WTC11 (cell line): Measurements from ENCODE around the gene GALT. TPM values are rescaled to one million over a fixed set of nuclear protein-coding genes. Genes with fewer than 3 reads are reported as not detected.

Experiments used
- ATAC-seq: fragments of 200-7000 bp; cut with Tn5 transposase; 2 replicates; pipeline ENCODE4 v1.10.0; 2021; ENCODE audit warnings: mild to moderate bottlenecking, moderate library complexity
- CTCF ChIA-PET: fragments of 300-600 bp; sonication (Branson Sonifier 250); formaldehyde crosslinking; loops from one replicate; lab custom pipeline; 2021; ENCODE audit warnings: antibody characterized with exemption; lab: Charles Lee
- POLR2A ChIA-PET: fragments of 350-600 bp; sonication (Branson Sonifier 250); formaldehyde crosslinking; loops from one replicate; lab custom pipeline; 2021; ENCODE audit warnings: antibody characterized with exemption; lab: Charles Lee
- DNase-seq: peaks from one replicate; pipeline ENCODE4 v3.0.0; 2021; ENCODE audit warnings: low spot score
- H3K27ac Mint-ChIP-seq: 2 replicates; pipeline ENCODE4 v1.8.0; 2021; ENCODE audit warnings: mixed read lengths
- H3K27me3 Mint-ChIP-seq: 2 replicates; pipeline ENCODE4 v1.8.0; 2021; ENCODE audit warnings: low read depth, mild to moderate bottlenecking, moderate library complexity, mixed read lengths
- H3K36me3 Mint-ChIP-seq: 2 replicates; pipeline ENCODE4 v1.8.0; 2021; ENCODE audit warnings: mixed read lengths
- H3K4me1 Mint-ChIP-seq: 2 replicates; pipeline ENCODE4 v1.8.0; 2022; ENCODE audit warnings: mixed read lengths
- H3K4me3 Mint-ChIP-seq: 2 replicates; pipeline ENCODE4 v1.8.0; 2021; ENCODE audit warnings: mild to moderate bottlenecking, moderate library complexity, mixed read lengths
- H3K9me3 Mint-ChIP-seq: 2 replicates; pipeline ENCODE4 v1.8.0; 2021; ENCODE audit warnings: mixed read lengths
- CBFB ChIP-seq: sonication (generic); formaldehyde crosslinking; IDR thresholded peaks from 2 replicates; pipeline ENCODE4 v1.8.1; 2022; ENCODE audit warnings: mild to moderate bottlenecking, low read depth, missing genetic modification reagents
- CREM ChIP-seq: sonication (generic); formaldehyde crosslinking; IDR thresholded peaks from 2 replicates; pipeline ENCODE4 v1.8.1; 2022; ENCODE audit warnings: mild to moderate bottlenecking, missing genetic modification reagents, moderate library complexity
- GRHL2 ChIP-seq: fragments of 250-450 bp; sonication (Bioruptor Pico); IDR thresholded peaks from 2 replicates; pipeline ENCODE4 v1.8.0; 2022; ENCODE audit warnings: mild to moderate bottlenecking, moderate library complexity; ENCODE audit not compliant: insufficient replicate concordance, severe bottlenecking
- IRF2 ChIP-seq: sonication (generic); formaldehyde crosslinking; IDR thresholded peaks from 2 replicates; pipeline ENCODE4 v1.8.0; 2022; ENCODE audit warnings: low read depth, missing genetic modification reagents, borderline replicate concordance
- NR1H2 ChIP-seq: sonication (generic); formaldehyde crosslinking; IDR thresholded peaks from 2 replicates; pipeline ENCODE4 v1.9.0; 2021; ENCODE audit warnings: mild to moderate bottlenecking, moderate library complexity, missing genetic modification reagents
- NR2C2 ChIP-seq: sonication (generic); formaldehyde crosslinking; IDR thresholded peaks from 2 replicates; pipeline ENCODE4 v1.8.0; 2022; ENCODE audit warnings: mild to moderate bottlenecking, missing genetic modification reagents
- OVOL2 ChIP-seq: fragments of 250-450 bp; sonication (Bioruptor Pico); IDR thresholded peaks from 2 replicates; pipeline ENCODE4 v1.9.0; 2021; ENCODE audit warnings: mild to moderate bottlenecking, borderline replicate concordance
- PRRX2 ChIP-seq: fragments of 250-450 bp; sonication (Bioruptor Pico); IDR thresholded peaks from 2 replicates; pipeline ENCODE4 v1.8.0; 2021; ENCODE audit warnings: mild to moderate bottlenecking
- RORB ChIP-seq: fragments of 250-450 bp; sonication (Bioruptor Pico); IDR thresholded peaks from 2 replicates; pipeline ENCODE4 v1.9.0; 2021; ENCODE audit warnings: mild to moderate bottlenecking
- SMAD4 ChIP-seq: sonication (generic); formaldehyde crosslinking; IDR thresholded peaks from 2 replicates; pipeline ENCODE4 v1.8.0; 2022; ENCODE audit warnings: mild to moderate bottlenecking, missing genetic modification reagents
- TCF7 ChIP-seq: sonication (generic); formaldehyde crosslinking; IDR thresholded peaks from 2 replicates; pipeline ENCODE4 v1.8.0; 2022; ENCODE audit warnings: mild to moderate bottlenecking, low read depth, missing genetic modification reagents, moderate library complexity
- TEAD1 ChIP-seq: sonication (generic); formaldehyde crosslinking; IDR thresholded peaks from 2 replicates; pipeline ENCODE4 v1.8.0; 2022; ENCODE audit warnings: mild to moderate bottlenecking, missing genetic modification reagents
- TP53 ChIP-seq: sonication (generic); formaldehyde crosslinking; IDR thresholded peaks from 2 replicates; pipeline ENCODE4 v1.8.1; 2023; ENCODE audit warnings: mild to moderate bottlenecking, missing genetic modification reagents
- ZNF121 ChIP-seq: sonication (generic); formaldehyde crosslinking; IDR thresholded peaks from 2 replicates; pipeline ENCODE4 v1.8.0; 2023; ENCODE audit warnings: missing genetic modification reagents
- ZNF138 ChIP-seq: sonication (generic); formaldehyde crosslinking; conservative IDR thresholded peaks from 2 replicates; pipeline ENCODE4 v1.8.1; 2022; ENCODE audit warnings: mild to moderate bottlenecking, moderate library complexity, missing genetic modification reagents
- ZNF219 ChIP-seq: sonication (generic); formaldehyde crosslinking; IDR thresholded peaks from 2 replicates; pipeline ENCODE4 v1.8.0; 2023; ENCODE audit warnings: missing genetic modification reagents, mild to moderate bottlenecking, borderline replicate concordance
- ZNF423 ChIP-seq: fragments of 250-450 bp; sonication (Bioruptor Pico); IDR thresholded peaks from 2 replicates; pipeline ENCODE4 v2.1.2; 2022; ENCODE audit warnings: mild to moderate bottlenecking, moderate library complexity
- total RNA-seq: library from RNA; stranded (reverse); gene quantifications from 3 replicates; pipeline ENCODE4 v1.2.3, GENCODE V29; 2021
- TF ChIP-seq, protein P1 (sequence below): fragments of 250-450 bp; sonication (Bioruptor Pico); IDR thresholded peaks from 2 replicates; pipeline ENCODE4 v1.9.0; 2021; ENCODE audit warnings: mild to moderate bottlenecking
- TF ChIP-seq, protein P2 (sequence below): fragments of 250-450 bp; sonication (Bioruptor Pico); IDR thresholded peaks from 2 replicates; pipeline ENCODE4 v1.9.0; 2021; ENCODE audit warnings: moderate library complexity, mild to moderate bottlenecking, inconsistent platforms, borderline replicate concordance
- TF ChIP-seq, protein P3 (sequence below): sonication (generic); formaldehyde crosslinking; conservative IDR thresholded peaks from 2 replicates; pipeline ENCODE4 v1.8.1; 2022; ENCODE audit warnings: mild to moderate bottlenecking, missing genetic modification reagents
- TF ChIP-seq, protein P4 (sequence below): sonication (generic); formaldehyde crosslinking; IDR thresholded peaks from 2 replicates; pipeline ENCODE4 v1.8.0; 2022; ENCODE audit warnings: mild to moderate bottlenecking, missing genetic modification reagents
- TF ChIP-seq, protein P5 (sequence below): sonication (generic); formaldehyde crosslinking; IDR thresholded peaks from 2 replicates; pipeline ENCODE4 v1.8.1; 2022; ENCODE audit warnings: mild to moderate bottlenecking, missing genetic modification reagents, moderate library complexity, borderline replicate concordance
- TF ChIP-seq, protein P6 (sequence below): sonication (generic); formaldehyde crosslinking; IDR thresholded peaks from 2 replicates; pipeline ENCODE4 v1.8.1; 2023; ENCODE audit warnings: mild to moderate bottlenecking, missing genetic modification reagents, borderline replicate concordance
- TF ChIP-seq, protein P7 (sequence below): sonication (generic); formaldehyde crosslinking; IDR thresholded peaks from 2 replicates; pipeline ENCODE4 v1.8.0; 2022; ENCODE audit warnings: mild to moderate bottlenecking, missing genetic modification reagents
- TF ChIP-seq, protein P8 (sequence below): sonication (generic); formaldehyde crosslinking; IDR thresholded peaks from 2 replicates; pipeline ENCODE4 v1.8.0; 2023; ENCODE audit warnings: missing genetic modification reagents

Gene GALT
- total RNA-seq, 1 experiment from 2014 or later = 39.7 TPM

DNA sequence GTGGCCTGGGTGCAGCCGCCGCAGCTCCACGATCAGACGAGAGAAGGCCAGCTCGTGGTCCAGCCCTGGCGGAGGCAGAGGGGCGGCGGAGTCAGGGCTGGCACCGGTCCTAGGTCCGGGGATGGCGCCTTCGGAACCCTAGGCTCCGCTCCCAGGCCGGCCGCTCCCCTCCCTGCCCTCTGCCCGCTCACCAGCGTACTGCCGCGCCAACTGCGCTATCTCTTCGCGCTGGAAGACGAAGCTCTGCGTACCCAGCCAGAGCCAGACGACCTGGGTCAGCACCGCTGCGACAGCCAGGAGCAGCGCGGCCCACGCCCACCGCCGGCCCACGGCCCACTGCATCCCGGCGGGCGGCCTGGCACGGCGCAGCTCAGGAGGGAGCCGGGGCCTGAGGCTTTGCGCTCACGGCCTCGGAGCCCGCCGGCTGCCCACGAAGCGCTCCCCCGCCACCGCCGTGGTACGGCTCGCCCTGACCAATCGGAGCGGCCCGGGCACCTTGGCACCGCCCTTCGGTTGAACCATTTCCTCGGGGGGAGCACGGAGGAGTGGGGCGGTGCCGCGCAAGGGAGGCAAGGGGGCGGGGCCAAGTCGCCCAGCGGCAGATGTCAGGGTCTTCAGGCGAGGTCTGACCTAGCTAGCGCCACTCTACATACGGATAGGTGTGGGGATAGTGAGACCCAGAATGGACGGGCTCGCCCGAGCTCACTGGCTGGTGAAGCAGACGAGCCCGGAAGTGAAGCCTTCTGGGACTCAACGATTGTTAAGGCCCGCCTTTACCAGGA lies 8.9 kb upstream of the GALT start, which contains the start of gene SIGMAR1:
Gene SIGMAR1 (minus strand): TSS at position 432 of the 782 bp plus-strand sequence. CDS start 90 bp downstream, at position 342.
- H3K27me3 Mint-ChIP-seq = peaks cover 11% of the 10 kb centered on the region
- ChIA-PET POLR2A (interaction anchor here (0.5 to 2.1 kb wide), 9 partner anchors 9 to 1058 kb away, joined by 3 to 25 read pairs (median 3); partner anchors contain the start of genes DCTN3, GALT, IL11RA and RPP25L), CTCF (interaction anchor here (0.7 to 6.7 kb wide), 21 partner anchors 9 to 234 kb away, joined by 3 to 94 read pairs (median 8); partner anchors contain the start of genes ARID3C, CCL27, CNTFR and DCTN3)
- no peaks in the 10 kb centered on the region for H3K9me3 Mint-ChIP-seq
- ATAC-seq (peak; percentile 89), DNase-seq (peak; percentile 95)
- peak within 1 kb of the TSS; percentile 83 for H3K4me3 Mint-ChIP-seq
- peaks cover 4% of the 10 kb centered on the region for H3K36me3 Mint-ChIP-seq
- H3K27ac Mint-ChIP-seq = peak within 1 kb of the TSS; percentile 3
- H3K4me1 Mint-ChIP-seq = peaks cover 22% of the 10 kb centered on the region
- TF ChIP-seq CREM (CRISPR knock-in tag) (peak; percentile 84; the same call in 1 of the 2 replicates), ZNF423 (CRISPR knock-in tag) (no peak), OVOL2 (CRISPR knock-in tag) (no peak), RORB (CRISPR knock-in tag) (no peak), ZNF138 (CRISPR knock-in tag) (no peak; the same call in 1 of the 2 replicates), GRHL2 (CRISPR knock-in tag) (no peak), ZNF219 (CRISPR knock-in tag) (no peak), IRF2 (CRISPR knock-in tag) (no peak), NR1H2 (CRISPR knock-in tag) (peak; percentile 74; the same call in 1 of the 2 replicates), TCF7 (CRISPR knock-in tag) (no peak), SMAD4 (CRISPR knock-in tag) (peak; percentile 86; the same call in 1 of the 2 replicates), TP53 (CRISPR knock-in tag) (peak; percentile 91), TEAD1 (CRISPR knock-in tag) (no peak; the same call in none of the 2 replicates), CBFB (CRISPR knock-in tag) (peak; percentile 75; the same call in 1 of the 2 replicates), PRRX2 (CRISPR knock-in tag) (no peak), ZNF121 (CRISPR knock-in tag) (no peak), NR2C2 (0 out of 2 replicates have a peak, but pooled peaks have one; percentile 57)
- TF ChIP-seq, protein P1, sequence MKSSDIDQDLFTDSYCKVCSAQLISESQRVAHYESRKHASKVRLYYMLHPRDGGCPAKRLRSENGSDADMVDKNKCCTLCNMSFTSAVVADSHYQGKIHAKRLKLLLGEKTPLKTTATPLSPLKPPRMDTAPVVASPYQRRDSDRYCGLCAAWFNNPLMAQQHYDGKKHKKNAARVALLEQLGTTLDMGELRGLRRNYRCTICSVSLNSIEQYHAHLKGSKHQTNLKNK (CRISPR knock-in tag) = no peak
- TF ChIP-seq, protein P2, sequence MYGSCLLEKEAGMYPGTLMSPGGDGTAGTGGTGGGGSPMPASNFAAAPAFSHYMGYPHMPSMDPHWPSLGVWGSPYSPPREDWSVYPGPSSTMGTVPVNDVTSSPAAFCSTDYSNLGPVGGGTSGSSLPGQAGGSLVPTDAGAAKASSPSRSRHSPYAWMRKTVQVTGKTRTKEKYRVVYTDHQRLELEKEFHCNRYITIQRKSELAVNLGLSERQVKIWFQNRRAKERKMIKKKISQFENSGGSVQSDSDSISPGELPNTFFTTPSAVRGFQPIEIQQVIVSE (CRISPR knock-in tag) = no peak
- TF ChIP-seq, protein P3, sequence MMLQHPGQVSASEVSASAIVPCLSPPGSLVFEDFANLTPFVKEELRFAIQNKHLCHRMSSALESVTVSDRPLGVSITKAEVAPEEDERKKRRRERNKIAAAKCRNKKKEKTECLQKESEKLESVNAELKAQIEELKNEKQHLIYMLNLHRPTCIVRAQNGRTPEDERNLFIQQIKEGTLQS (CRISPR knock-in tag) = no peak
- TF ChIP-seq, protein P4, sequence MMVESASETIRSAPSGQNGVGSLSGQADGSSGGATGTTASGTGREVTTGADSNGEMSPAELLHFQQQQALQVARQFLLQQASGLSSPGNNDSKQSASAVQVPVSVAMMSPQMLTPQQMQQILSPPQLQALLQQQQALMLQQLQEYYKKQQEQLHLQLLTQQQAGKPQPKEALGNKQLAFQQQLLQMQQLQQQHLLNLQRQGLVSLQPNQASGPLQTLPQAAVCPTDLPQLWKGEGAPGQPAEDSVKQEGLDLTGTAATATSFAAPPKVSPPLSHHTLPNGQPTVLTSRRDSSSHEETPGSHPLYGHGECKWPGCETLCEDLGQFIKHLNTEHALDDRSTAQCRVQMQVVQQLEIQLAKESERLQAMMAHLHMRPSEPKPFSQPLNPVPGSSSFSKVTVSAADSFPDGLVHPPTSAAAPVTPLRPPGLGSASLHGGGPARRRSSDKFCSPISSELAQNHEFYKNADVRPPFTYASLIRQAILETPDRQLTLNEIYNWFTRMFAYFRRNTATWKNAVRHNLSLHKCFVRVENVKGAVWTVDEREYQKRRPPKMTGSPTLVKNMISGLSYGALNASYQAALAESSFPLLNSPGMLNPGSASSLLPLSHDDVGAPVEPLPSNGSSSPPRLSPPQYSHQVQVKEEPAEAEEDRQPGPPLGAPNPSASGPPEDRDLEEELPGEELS (CRISPR knock-in tag) = peak; percentile 73
- TF ChIP-seq, protein P5, sequence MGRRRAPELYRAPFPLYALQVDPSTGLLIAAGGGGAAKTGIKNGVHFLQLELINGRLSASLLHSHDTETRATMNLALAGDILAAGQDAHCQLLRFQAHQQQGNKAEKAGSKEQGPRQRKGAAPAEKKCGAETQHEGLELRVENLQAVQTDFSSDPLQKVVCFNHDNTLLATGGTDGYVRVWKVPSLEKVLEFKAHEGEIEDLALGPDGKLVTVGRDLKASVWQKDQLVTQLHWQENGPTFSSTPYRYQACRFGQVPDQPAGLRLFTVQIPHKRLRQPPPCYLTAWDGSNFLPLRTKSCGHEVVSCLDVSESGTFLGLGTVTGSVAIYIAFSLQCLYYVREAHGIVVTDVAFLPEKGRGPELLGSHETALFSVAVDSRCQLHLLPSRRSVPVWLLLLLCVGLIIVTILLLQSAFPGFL (CRISPR knock-in tag) = no peak
- TF ChIP-seq, protein P6, sequence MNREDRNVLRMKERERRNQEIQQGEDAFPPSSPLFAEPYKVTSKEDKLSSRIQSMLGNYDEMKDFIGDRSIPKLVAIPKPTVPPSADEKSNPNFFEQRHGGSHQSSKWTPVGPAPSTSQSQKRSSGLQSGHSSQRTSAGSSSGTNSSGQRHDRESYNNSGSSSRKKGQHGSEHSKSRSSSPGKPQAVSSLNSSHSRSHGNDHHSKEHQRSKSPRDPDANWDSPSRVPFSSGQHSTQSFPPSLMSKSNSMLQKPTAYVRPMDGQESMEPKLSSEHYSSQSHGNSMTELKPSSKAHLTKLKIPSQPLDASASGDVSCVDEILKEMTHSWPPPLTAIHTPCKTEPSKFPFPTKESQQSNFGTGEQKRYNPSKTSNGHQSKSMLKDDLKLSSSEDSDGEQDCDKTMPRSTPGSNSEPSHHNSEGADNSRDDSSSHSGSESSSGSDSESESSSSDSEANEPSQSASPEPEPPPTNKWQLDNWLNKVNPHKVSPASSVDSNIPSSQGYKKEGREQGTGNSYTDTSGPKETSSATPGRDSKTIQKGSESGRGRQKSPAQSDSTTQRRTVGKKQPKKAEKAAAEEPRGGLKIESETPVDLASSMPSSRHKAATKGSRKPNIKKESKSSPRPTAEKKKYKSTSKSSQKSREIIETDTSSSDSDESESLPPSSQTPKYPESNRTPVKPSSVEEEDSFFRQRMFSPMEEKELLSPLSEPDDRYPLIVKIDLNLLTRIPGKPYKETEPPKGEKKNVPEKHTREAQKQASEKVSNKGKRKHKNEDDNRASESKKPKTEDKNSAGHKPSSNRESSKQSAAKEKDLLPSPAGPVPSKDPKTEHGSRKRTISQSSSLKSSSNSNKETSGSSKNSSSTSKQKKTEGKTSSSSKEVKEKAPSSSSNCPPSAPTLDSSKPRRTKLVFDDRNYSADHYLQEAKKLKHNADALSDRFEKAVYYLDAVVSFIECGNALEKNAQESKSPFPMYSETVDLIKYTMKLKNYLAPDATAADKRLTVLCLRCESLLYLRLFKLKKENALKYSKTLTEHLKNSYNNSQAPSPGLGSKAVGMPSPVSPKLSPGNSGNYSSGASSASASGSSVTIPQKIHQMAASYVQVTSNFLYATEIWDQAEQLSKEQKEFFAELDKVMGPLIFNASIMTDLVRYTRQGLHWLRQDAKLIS (CRISPR knock-in tag) = 0 out of 2 replicates have a peak, but pooled peaks have one; percentile 60
- TF ChIP-seq, protein P7, sequence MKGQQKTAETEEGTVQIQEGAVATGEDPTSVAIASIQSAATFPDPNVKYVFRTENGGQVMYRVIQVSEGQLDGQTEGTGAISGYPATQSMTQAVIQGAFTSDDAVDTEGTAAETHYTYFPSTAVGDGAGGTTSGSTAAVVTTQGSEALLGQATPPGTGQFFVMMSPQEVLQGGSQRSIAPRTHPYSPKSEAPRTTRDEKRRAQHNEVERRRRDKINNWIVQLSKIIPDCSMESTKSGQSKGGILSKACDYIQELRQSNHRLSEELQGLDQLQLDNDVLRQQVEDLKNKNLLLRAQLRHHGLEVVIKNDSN = peak; percentile 78
- TF ChIP-seq, protein P8, sequence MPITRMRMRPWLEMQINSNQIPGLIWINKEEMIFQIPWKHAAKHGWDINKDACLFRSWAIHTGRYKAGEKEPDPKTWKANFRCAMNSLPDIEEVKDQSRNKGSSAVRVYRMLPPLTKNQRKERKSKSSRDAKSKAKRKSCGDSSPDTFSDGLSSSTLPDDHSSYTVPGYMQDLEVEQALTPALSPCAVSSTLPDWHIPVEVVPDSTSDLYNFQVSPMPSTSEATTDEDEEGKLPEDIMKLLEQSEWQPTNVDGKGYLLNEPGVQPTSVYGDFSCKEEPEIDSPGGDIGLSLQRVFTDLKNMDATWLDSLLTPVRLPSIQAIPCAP = 0 out of 2 replicates have a peak, but pooled peaks have one; percentile 76
